AG08396 (cell line): ENCODE results near the gene ABCC6.
"Not testable (repeated sequence)": the region's sequence is repeated elsewhere in the genome, so short reads cannot be mapped to it uniquely, and the experiment has no call there.

ENCODE experiments used
- DNase-seq: peaks from one replicate; pipeline ENCODE4 v3.0.0; 2012; ENCODE audit warnings: low spot score, mixed read lengths

Gene ABCC6

DNA sequence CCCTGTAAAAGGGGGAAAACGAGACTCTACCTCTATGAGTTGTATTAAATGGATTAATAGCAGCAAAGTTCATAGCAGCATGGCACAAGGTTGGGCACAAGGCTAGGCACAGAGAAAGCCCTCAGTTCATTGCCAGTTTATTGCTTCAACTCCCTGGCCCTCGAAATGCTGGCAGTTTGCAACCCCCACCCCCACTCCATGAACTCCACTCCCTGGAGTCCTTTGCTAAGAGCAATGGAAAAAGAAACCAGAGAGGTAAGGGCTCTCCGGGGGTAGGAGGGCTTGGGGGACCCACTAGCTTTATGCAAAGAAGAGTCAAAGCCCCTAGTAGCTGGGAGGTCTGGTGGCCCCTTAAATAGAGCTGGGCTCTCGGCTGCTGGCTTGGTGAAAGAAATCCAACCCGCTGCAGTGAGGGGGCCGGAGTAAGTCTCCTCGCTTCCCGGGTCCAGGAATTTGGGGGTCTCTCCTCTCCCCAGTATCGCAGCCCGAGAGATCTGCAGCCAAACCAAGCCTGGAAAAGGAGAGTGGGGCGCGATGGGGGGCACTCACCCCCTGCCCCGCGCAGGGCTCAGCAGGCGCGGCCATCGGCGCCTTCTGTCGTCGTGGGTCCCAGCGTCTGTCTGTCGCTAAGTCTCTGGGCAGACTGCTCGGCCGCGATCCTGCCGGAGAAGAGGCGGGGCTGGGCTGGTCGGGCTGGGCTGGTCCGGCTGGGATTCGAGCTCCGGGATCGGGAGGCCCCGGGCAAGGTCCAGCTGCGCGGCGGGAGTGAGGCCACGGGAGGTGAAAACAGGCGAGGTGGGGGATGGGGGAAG lies at the start of gene ABCC6:
TSS of gene ABCC6 (minus strand) at position 645 of the 812 bp plus-strand sequence. CDS start at position 585, 60 bp downstream.
- DNase-seq, result not testable (repeated sequence)

DNA sequence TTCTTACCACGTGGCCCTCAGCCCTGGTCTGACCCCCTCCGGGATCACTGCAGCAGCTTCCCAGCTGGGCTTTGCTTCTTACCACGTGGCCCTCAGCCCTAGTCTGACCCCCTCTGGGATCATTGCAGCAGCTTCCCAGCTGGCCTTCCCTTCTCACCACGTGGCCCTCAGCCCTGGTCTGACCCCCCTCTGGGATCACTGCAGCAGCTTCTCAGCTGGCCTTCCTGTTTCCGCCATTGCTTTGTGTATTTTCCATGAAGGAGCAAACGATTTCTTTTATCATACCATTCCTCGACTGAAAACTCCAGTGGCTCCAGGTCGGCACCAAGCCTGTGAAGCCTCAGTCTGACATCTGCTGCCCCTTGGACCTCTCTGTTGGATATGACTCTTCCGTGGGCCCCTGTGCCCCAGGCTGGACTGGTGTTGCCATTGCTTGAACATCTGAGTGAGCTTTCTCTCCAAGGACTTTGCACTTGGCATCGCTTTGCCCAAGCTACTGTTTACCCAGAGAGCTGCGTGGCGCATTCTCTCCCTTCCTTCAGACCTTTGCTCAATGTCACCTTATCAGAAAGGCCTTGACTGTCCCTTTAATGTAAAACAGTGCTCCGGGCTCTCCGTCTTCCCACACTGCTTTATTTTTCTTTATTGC lies 49.4 kb upstream of the ABCC6 start:
- DNase-seq, result not testable (repeated sequence)

DNA sequence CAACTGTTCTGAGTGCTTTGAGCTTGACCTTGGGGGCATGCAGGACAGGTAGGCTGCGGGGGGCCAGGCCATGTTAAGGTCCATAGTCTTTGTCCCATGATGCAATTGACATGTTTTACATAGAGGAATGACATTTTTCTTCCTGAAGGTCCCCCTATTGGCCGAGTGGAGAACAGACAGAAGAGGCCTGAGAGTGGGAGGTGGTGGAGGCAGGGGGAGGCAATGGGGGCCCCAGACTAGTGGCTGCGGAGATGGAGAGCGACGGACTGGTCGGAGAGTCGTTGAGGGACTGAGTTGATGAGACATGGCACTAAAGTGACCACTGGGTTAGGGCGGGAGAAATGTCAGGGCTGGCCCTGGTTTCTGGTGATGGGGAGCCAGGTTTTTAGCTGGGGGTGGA lies 48.4 kb upstream of the ABCC6 start:
- DNase-seq, result not testable (repeated sequence)

DNA sequence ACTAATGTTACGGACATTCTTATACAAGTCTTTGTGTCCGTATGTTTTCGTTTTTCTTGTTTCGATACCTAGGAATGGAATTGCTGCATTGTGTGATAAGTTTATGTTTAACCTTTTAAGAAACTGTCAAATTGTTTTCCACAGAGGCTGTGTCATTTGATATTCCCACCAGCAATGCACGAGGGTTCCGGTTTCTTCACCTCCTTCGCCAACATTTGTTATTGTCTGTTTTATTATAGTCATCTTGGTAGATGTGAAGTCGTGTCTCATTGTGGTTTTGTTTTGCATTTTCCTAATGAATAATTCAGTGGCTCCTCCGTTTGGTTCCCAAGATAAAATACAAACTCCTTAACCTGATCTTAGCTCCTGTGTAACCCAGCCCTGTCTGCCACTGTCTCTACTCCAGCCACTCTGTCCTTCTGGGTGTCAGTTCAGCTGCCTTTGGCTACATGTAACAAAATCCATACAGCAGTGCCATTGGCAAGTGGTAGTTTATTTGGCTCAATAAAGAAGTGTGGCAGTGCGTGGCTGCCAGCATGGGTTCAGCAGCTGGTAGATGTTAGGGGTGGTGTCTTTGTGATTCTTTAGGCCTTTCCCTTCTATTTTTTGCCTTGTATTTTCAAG lies 45.0 kb upstream of the ABCC6 start:
- DNase-seq, result not testable (repeated sequence)

DNA sequence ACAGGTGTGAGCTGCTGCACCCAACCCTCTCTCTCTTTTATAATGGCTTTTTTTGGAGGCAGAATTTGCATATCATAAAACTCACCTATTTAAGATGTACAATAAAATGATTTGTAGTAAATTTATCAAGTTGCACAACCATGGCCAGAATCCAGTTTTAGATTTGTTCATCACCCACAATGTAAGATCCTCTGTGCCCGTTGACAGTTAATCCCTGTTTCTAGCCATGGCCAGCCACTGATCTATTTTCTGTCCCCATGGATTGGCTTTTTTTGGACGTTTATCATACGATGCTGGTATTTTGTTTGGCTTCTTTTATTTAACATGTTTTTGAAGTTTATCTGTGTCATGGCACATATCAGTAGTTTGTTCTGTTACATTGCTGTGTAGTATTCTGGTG lies 44.4 kb upstream of the ABCC6 start:
- not testable (repeated sequence) for DNase-seq

DNA sequence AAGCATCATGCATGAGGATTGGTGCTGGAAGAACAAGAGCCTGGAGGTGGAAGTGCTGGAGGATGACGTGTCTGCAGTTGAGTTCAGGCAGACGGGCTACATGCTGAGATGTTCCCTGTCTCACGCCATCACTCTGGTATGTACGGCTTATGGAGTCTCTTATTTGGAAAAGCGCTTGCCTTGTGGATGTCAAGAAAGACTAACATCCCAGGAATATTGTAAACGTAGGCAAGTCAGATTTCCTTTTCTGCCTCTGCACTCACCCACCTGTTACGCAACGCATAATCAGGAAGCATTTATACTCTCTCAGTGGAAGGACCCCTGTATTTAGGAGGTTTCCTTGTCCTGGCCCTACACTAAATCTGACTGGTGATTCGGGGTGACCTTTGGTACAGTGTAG lies 41.8 kb upstream of the ABCC6 start:
- DNase-seq, result not testable (repeated sequence)

DNA sequence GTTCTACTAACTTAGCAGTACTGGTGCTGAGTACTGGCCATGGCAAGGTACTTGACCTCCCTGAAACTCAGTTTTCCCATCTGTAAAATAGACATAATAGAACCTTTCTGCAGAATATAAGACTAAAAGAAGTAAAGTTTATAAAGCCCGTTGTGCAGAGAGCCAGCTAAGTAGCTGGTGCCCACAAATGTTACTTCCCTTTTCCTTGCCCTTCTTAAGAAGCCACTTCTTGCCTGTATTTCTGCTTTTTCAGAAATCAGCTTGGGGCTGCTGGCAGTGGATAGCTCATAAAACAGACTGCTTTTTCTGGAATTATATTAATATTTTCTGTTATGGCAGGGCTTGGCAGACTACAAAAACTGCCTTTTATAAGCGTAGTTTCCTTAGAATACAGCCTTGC lies 40.7 kb upstream of the ABCC6 start:
- not testable (repeated sequence) for DNase-seq

DNA sequence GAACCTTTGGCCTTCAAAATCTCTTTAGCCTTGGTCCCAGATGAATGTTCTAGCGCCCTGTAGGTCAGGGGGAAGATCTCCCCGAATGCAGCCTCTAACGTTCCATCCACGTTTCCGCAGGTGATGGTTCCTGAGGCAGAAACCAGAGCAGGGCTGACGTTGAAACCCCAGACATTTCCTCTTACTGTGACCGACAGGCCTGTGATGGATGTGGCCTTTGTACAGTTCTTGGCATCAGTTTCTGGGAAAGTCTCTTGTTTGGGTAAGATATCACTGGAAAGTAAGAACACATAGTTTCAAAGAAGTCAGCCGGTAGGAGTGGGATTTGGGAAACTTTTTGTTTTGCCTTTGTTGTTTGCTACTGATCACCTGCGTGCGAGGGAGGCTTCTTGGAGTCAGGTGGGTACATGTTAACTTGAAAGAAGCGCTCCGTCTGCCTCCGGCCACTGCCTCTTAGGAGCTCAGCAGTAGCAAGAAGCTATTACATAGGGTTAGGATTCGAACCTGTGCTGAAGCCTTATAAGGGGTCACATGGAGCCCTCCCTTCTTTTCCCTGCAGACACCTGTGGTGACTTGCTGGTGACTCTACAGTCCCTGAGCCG lies 39.8 kb upstream of the ABCC6 start:
- not testable (repeated sequence) for DNase-seq

DNA sequence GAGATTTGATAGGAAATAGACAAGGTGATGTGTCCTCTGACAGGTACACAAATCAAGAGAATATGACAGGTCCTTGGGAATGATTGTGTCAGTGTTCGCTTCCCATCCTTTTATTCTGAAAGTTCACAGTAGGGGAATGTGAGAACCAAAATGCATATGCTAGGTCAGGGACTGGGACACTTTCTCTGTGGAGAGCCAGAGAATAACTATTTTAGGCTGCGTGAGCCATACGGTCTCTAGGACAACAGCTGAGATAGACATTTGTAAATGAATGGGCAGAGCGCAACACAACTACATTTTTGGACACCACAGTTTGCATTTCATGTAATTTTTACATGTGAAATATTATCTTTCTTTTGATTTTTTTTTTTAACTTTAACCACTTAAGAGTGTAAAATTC lies 36.7 kb upstream of the ABCC6 start:
- not testable (repeated sequence) for DNase-seq

DNA sequence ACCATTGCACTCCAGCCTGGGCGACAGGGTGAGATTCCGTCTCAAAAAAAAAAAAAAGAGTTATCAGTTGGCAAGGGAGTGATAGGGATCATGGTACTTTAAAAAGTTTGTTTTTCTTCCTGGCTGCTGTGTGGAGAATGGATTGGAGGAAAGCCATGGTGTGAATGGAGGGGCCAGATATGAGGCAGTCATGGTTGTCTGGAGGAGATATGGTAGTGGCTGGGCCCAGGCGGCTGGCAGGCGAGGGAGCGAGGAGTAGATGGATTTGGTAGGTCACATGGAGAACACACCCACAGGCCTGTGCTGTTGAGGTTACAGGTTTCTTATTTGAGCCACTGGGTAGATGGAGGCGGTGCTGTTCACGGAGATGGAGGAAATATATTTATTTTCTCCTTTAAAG lies 35.5 kb upstream of the ABCC6 start:
- not testable (repeated sequence) for DNase-seq

DNA sequence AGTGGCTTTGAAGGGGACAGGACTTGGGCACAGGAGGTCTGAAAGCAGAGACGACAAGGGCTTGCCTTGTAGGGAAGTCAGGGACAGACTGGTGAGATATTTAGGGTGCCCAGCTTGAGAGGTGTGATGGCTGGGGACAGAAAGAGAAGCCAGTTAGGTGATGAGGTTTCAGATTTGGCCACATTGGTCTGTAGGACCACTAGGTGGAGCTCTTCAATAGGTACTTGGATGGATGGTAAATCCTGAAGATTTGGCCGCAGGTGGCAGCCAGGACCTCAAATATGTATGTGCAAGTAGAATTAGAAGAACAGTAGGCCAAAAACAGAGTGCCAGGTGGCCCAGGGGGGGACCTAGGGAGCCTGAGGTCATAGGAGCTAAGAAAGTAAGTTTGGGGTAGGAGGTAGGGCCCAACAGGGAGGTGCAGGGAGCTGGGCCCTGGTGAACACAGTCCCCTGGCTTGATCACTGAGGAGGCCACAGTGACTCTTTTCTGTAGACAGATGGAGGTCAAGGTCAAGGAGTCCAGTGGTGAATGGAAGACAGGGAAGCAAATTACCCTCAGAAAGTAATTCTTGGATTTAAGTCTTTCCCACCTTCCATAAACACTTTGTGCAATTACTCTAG lies 34.1 kb upstream of the ABCC6 start:
- DNase-seq, result not testable (repeated sequence)

DNA sequence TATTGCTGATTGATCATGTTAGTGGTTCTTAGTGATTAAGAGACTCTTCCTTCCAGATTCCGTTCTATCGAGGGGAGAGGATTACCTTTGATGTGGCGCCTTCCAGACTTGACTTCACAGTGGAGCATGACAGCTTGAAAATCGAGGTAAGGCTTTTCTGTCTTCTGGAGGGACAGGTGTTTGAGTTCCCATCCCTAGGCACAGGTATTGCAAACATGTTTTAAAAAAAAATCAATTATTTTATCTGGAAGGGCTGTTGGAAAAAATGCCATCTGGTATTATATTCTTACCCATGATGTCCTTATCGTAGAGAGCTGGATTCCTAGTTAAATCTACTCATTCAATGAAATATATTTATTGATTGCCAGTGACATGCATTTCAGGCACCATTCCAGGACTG lies 29.1 kb upstream of the ABCC6 start:
- not testable (repeated sequence) for DNase-seq

DNA sequence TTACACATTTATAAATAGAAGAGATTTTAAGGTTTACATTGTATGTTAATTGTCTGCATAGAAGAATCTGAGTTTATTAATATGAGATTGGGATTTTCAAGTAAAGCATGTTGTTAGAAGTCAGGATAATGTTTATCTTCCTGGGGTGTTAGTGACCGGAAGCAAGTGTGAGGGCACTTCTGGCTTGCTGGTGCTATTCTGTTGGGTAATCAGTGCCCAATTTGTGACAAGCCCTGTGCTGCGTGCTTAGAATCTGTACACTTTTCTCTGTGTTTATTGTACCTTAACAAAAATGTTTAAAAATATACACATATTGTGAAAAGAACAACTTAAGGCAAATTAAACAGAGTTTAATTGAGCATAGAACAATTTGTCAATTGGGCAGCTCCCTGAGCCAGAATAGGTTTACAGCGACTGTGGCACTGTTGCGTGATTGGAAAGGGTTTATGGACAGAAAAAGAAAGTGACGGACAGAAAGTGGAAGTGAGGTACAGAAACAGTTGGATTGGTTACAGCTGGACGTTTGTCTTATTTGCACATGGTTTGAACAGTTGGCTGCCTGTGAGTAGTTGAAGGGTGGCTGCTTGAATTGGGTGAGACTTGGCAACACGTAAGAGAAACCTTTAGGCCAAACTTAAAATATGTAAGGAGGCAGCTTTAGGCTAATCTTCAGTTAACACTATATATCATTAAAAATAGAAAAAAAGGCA lies 26.5 kb upstream of the ABCC6 start:
- DNase-seq, result not testable (repeated sequence)

DNA sequence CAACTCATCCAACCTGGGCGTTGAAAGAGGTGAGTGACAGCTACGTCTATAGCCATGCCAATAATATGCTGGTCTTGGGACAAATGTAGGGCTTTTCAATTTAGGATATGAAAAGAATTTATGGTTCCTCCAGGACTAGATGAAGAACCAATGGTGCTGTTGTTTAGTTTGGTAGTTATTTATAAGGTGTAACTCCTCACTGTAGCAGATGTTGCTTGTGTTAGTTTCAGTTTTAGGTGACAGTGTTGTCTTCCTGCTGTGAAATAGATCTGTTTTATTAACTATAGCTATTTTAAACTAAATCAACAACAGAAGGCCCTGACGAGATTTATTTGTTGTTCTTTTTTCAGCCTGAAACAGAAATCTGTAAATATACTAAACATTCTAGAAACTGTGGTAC lies 24.1 kb upstream of the ABCC6 start:
- not testable (repeated sequence) for DNase-seq

DNA sequence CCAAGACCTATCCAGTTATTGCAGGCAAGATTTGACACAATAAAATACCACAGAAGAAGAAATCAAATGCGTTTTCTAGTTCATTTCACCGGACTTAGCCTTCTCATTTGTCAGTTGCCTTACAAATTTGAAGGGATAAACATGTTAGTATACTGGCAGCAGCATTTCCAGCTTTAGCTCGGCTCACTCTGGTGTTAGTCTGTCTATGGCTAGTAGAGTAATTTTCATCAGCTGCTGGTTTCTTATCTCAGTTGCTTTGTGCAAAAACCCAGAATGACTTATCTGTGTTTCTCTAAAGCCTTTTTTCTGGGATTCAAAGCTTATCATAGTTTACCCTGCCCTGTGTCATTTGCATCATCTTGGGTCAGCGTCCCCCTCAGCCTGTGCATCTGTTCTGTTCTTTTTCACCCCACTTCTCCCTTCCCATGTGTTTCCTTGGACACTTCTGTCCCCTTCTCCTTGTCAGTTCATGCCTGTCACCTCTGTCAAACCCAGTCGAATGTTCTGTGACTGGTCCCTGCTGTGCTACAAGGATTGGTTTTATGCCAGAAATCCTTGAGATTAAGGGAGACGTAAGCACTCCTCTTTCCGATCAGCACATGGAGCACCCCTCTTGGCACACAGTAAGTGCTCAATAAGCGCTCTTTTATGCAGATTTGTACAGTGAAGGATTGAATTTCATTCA lies 23.4 kb upstream of the ABCC6 start:
- DNase-seq, result not testable (repeated sequence)

DNA sequence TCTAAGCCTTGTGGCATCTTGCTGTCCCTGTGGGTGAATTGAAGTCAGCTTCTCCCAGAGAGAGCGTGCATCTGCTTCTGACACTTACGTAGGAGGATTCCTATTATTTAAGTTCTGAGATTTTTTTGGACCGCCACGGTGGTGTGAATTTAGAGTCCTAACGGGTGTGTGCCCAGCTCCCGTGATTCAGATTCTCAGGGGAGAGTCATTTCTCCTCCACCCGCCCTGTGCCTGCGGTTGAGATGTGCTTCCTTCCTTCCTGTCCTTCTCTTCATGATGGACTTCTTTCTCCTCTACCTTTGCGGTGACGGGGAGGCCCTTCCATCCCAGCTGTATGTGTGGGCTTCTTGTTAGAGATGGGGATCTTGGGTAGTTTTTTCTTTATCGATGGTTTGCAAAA lies 20.6 kb upstream of the ABCC6 start:
- DNase-seq, result not testable (repeated sequence)

DNA sequence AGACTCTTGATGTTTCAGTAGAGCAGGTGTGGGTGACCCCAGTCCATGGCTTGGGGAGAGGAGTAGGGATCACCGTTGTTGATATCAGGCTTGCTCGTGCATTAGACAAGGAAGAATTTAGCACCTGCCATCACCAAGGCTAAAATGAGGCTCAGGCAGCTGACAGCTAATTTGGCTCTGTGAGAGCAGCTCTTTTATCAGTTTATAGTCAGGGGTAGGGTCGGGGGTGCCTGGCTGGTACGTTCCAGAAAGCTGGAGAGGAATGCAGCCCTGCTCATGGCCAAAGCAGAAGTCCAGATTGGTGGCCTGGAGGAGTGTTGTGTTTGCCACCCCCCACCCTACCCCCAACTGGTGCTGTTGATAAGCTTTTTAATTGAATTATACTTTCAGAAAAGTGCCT lies 17.4 kb upstream of the ABCC6 start:
- not testable (repeated sequence) for DNase-seq

DNA sequence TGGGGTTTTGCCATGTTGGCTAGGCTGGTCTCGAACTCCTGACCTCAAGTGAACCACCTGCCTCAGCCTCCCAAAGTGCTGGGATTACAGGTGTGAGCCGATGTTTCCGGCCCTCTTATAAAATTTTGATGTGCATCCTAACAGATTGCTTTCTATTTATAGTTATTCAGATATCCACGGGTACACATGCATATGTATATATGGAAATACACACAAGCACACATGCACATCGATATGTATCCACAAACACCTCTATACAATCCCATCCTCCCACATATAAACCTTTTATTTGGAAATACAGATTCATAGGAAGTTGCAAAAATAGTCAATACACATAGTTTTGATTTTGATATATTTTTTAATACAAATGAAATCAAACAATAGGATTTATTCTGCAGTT lies 14.4 kb upstream of the ABCC6 start:
- DNase-seq, result not testable (repeated sequence)

DNA sequence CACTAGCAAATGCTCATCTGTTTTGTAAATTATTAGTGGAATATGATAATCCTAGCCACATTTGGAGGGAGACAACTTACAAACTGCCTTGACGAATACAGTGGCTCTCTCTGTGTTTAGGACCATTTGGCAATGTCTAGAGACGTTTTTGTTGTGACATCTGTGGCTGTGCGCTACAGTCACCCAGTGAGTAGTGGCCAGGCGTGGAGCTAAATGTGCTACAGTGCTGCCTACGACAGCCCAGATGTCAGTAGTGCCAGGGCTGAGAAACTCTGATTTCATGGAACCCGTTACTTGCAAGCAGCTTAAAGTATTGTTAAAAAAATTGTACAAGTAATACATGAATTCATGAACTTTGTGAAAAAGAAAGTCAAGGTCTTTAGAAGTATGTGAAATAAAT lies 13.8 kb upstream of the ABCC6 start:
- not testable (repeated sequence) for DNase-seq

DNA sequence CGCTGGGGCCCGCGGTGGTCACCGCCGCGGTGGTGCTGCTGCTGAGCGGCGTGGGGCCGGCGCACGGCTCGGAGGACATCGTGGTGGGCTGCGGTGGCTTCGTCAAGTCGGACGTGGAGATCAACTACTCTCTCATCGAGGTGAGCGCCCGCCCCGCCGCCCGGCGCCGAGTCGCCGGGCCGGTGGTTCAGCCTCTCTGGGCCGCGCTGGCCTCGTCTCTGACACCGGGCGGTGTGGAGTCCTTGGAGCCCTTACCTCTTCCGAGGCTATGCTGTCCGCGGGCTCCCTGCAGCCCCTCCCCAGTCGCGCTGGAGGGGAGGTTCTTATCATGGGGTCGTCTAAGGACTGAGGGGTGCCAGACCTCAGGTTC lies 9.4 kb upstream of the ABCC6 start:
- DNase-seq, result not testable (repeated sequence)
